Fibroblast of the aortic adventitia (primary cell): ENCODE data around the gene TBC1D22A. TPM values are rescaled to one million over a fixed set of nuclear protein-coding genes. Genes with fewer than 3 reads are reported as not detected.

Experiments used
- DNase-seq: peaks from one replicate; pipeline ENCODE4 v3.0.0-alpha.2; 2010; ENCODE audit warnings: low read depth
- H3K4me3 ChIP-seq: 2 replicates; pipeline ENCODE4 v1.5.1; 2011; ENCODE audit warnings: low read depth, mild to moderate bottlenecking, control low read depth, low read length, moderate library complexity
- total RNA-seq: library from RNA; depleted of rRNA; stranded (reverse); fragments of >200 nt; gene quantifications from 2 replicates; pipeline ENCODE4 v1.2.3, GENCODE V29; 2012; ENCODE audit warnings: low replicate concordance
- TF ChIP-seq, protein P1 (sequence below): IDR thresholded peaks from 2 replicates; pipeline ENCODE4 v1.5.1; 2011; ENCODE audit warnings: mild to moderate bottlenecking, low read length, control low read depth, inconsistent platforms; ENCODE audit not compliant: insufficient read depth

The TBC1D22A gene
- total RNA-seq, 1 donor = 13.8 TPM

DNA sequence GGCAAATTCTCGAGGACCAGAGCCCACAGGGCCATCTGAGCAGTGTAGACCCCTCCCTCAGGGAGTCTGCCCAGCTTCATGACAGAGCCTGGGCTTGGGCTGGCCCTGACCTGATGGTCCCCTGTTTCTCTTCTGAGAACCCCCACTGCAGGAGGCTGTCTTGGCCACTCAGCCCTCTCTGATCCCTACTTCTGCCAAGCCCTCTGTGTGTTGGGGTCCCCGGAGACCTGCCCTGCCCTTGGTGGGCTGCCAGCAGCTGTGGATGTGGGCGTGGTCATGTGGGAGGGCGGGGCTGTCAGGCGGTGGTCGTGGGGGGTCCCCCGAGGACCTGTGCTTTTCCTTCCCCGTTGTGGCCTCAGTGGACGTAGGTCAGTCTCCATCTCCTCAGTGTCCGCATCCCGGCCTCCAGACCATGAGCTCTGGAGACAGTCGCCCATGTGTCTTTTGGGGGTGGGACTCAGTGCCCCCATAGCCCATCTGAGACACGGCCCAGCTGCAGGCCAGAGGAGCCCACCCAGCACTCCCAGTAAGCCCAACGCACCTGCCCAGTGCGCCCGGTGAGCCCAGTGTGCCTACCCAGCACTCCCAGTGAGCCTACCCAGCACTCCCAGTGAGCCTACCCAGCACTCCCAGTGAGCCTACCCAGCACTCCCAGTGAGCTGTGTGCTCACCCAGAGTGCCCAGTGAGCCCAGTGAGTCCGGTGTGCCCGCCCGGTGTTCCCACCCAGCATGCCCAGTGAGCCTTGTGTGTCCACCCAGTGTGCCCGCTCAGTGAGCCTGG is 409.2 kb downstream of the TBC1D22A start:
- H3K4me3 ChIP-seq = no peak overlapping the region
- TF ChIP-seq, protein P1, sequence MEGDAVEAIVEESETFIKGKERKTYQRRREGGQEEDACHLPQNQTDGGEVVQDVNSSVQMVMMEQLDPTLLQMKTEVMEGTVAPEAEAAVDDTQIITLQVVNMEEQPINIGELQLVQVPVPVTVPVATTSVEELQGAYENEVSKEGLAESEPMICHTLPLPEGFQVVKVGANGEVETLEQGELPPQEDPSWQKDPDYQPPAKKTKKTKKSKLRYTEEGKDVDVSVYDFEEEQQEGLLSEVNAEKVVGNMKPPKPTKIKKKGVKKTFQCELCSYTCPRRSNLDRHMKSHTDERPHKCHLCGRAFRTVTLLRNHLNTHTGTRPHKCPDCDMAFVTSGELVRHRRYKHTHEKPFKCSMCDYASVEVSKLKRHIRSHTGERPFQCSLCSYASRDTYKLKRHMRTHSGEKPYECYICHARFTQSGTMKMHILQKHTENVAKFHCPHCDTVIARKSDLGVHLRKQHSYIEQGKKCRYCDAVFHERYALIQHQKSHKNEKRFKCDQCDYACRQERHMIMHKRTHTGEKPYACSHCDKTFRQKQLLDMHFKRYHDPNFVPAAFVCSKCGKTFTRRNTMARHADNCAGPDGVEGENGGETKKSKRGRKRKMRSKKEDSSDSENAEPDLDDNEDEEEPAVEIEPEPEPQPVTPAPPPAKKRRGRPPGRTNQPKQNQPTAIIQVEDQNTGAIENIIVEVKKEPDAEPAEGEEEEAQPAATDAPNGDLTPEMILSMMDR = no peak
- DNase-seq = no peak

DNA sequence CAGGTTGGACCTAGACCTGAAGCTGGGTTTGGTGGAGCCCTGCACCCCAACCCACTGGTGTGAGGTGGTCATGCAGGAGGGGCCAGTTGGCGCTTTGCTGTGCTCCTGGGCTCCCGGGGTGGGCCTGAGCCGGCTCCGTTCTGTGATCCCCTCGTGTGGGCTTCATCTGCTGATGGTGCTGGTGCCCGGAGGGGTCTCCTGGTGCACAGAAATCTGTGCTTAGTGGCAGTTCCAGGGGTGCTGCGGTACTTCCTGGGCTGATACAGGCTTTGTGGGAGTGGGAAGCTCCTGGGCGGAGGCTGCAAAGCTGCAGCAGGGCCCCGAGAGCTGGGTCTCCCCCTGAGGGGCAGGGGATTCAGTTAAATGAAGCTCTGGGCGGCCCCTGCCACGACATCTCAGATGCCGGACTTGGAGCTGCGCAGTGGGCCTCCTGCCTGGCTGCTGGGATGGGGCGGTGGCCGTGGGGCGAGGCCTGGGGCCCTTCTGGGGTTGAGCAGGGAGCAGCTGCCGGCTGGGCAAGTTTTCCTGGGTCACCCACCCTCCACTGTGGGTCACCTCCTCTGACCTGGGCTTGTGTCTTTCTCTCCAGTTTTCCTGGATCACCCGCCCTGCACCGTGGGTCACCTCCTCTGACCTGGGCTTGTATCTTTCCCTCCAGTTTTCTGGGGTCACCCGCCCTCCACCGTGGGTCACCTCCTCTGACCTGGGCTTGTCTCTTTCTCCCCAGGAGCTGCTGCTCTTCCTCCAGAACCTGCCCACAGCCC is 410.5 kb downstream of the TBC1D22A start:
- no peak for DNase-seq

DNA sequence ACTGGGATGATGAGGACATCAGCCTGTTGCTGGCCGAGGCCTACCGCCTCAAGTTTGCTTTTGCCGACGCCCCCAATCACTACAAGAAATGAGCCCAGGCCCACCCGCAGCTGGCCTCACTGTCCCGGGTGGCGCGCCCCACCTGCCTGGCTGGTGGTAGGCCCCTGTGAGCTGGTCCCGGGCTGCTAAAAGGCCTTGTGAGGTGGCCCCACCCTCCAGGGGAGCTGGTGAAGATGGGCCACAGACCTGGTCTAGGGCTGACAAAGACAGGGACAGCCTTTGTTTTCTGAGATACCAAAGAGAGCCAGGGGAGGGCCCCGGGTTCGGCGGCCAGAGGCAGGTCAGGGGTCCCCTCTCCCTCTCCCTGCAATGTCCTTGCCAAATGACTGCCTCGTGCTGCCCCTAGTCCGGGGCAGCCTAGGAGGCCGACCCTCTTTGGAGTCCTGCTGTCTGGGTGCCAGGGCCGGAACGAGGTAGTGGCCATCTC is 411.1 kb downstream of the TBC1D22A start:
- DNase-seq = no peak
- H3K4me3 ChIP-seq = no peak overlapping the region
- TF ChIP-seq, protein P1 = no peak

More for the DNA sequence above, 410.5 kb downstream of the TBC1D22A start:
- TF ChIP-seq, protein P1 = no peak
- no peak overlapping the region for H3K4me3 ChIP-seq

DNA sequence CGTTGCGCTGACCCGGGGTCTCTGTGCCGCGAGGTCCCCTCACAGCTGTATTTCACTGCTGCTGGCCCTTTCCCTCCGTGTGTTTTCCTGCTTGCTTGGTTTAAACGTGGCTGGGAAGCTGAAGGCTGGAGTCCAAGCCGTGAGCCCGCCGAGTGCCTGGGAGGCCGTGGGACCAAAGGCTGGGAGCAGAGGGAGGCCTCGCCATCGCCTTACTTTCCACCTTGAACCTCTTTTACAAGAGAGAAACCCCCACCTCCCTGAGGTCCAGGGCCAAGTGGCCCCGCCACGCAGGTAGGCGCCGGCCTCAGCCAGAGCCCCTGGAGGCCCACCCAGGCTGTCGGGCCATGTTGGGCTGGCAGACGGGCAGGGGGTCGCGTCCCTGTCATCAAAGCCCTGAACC is 411.6 kb downstream of the TBC1D22A start:
- TF ChIP-seq, protein P1 = no peak
- DNase-seq = no peak

DNA sequence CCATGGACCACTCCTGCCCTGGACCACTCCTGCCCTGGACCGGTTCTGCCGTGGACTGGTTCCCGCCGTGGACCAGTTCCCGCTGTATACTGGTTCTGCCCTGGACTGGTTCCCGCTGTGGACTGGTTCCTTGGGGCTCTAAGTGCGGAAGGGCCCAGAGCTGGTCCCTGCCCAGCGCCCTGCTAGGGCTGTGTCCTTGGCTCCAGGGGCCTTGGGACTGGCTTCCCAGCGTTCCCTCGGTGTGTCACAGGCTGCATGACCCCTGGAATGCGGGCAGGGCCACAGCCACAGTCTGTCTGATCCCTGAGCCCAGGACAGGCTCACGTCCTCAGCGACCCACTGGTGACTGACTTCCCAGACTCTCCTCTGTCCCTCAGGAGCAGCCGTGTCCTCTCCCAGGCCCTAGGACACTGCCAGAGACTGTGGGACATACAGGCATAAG is 412.2 kb downstream of the TBC1D22A start:
- TF ChIP-seq, protein P1 = no peak
- DNase-seq = no peak
- no peak overlapping the region for H3K4me3 ChIP-seq

More for the DNA sequence above, 411.6 kb downstream of the TBC1D22A start:
- no peak overlapping the region for H3K4me3 ChIP-seq

DNA sequence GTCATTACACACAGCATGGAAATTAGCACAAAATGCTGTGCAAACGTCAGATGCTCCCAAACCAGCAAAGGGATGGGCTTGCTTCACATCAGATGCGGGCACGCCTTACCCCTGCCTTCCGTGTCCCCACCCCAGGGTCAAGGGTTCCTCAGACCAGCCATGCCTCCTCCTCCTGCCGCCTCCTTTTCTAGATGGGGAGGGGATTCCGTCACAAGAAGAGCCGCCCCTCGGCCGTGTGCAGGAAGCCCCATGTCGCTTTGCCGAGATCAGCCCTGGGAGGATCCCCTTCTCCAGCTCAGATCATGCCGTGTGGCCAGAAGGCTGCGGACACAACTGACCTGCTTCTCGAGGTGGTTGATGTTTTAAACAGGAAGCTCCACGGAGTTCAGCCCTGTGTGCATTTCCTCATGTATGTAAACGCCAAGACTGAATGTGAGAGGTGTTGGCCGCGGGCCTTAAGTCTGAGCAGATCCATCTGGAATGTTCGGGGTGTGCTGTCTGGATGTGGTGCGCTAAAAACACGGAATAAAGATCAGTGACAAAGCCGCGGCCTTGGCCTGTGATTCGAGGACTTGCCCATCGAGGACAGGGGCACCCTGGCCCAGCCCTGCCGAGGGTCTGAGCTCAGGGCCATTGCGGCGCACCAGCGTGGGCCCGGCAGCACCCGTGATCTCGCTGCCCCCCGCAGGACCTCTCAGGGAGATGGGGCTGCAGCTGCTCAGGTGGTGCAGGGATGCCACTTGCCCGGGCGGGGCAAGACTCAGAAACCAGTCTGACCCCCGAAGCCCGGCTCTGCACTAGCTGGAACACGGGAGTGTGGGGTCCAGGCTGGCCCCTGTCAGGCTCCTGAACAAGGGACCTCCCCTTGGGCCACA is 412.9 kb downstream of the TBC1D22A start:
- DNase-seq = peak; percentile 74
- TF ChIP-seq, protein P1 = no peak
- H3K4me3 ChIP-seq = no peak overlapping the region
